Stimulated activated naive CD4-positive, alpha-beta T cell (primary cell): Measurements from ENCODE around the gene USP54.
"Not testable (repeated sequence)": the region's sequence is repeated elsewhere in the genome, so short reads cannot be mapped to it uniquely, and the experiment has no call there.

Experiments used
- DNase-seq, 6 experiments: peaks; one replicate each; lab custom pipeline; 2025; lab: John Stamatoyannopoulos, UW

The USP54 gene, protein sequence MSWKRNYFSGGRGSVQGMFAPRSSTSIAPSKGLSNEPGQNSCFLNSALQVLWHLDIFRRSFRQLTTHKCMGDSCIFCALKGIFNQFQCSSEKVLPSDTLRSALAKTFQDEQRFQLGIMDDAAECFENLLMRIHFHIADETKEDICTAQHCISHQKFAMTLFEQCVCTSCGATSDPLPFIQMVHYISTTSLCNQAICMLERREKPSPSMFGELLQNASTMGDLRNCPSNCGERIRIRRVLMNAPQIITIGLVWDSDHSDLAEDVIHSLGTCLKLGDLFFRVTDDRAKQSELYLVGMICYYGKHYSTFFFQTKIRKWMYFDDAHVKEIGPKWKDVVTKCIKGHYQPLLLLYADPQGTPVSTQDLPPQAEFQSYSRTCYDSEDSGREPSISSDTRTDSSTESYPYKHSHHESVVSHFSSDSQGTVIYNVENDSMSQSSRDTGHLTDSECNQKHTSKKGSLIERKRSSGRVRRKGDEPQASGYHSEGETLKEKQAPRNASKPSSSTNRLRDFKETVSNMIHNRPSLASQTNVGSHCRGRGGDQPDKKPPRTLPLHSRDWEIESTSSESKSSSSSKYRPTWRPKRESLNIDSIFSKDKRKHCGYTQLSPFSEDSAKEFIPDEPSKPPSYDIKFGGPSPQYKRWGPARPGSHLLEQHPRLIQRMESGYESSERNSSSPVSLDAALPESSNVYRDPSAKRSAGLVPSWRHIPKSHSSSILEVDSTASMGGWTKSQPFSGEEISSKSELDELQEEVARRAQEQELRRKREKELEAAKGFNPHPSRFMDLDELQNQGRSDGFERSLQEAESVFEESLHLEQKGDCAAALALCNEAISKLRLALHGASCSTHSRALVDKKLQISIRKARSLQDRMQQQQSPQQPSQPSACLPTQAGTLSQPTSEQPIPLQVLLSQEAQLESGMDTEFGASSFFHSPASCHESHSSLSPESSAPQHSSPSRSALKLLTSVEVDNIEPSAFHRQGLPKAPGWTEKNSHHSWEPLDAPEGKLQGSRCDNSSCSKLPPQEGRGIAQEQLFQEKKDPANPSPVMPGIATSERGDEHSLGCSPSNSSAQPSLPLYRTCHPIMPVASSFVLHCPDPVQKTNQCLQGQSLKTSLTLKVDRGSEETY (N-terminal part only)

DNA sequence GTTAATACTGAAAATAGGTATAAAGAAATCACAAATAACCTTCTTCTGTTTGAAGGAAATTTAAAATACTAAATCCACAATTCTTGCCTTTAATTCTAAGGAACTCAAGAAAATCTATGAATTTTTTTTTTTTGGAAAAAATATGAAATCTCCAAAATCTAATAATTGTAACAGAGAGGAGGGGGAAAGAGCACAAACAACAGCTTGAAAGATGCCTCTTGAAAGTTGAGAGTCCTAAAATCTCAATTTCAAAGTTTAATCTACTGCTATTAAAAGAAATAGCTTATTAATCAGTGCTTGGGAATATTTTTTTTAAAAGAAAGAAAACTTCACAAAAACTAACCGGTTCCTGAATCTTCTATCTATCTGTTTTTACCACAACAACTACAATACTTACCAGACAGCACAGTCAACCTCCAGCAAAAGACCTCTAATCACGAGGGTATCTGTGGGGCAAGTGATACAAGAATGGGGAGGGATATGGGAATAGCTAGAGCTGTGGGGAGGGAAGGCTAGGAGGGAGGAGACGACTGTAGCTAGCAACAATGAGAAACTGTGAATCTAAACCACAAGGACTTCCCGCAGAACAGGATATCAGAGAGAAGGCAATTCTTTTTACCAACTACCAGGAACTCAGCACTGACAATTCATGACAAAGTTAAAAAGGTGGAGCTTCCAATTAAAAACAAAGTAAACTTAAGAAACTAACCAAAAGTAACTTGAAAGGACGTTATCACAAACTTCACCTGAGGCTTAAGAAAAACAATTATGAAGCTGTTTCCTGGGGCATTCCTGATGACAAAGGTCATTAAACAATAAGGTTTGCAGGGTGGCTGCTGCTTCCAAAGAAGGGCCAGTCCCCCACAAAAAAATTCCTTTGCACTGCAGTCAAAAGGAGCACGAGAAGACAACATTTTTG lies at the start of gene USP54:
USP54 (minus strand) TSS at position 462 of the 919 bp plus-strand sequence. CDS start 15,684 bp downstream, outside the sequence.
- DNase-seq, result peak in 3 of 6 experiments; percentile 30 to 48 (median 31)

DNA sequence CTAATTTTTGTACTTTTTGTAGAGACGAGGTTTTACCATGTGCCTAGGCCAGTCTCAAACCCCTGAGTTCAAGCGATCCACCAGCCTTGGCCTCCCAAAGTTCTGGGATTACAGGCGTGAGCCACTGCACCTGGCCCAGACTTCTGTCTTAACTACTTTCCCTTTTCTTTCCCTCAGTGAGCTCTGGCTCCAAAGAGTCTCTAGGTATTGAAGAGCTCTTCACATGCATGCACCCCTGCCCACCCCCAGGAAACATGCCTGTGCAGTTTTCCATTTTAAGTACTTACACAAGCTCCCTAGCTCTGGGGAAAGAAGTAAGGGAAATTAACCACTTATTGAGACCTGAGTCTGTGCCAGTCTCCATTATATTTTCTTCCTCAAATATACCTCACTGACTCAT lies 48.1 kb upstream of the USP54 start:
- no peak for DNase-seq

DNA sequence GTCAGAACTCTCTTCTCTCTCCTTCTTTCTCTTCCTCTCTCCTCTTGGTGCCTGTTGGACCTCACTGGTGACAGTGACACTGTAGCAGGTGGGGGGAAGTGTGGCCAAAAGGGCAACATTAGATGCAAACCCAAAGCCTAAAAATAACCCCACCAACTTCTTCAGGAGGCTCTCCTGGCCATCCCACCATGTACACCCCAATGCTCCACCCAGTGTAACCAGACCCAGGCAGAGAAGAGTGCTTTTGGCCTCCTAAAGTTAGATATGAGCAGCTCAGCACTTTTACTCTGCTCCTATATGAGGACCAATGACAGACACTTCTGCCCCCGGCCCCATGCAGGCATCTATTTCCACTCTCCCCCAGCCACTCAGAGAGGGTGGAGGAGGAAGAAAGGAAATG lies 44.6 kb upstream of the USP54 start:
- no peak for DNase-seq

DNA sequence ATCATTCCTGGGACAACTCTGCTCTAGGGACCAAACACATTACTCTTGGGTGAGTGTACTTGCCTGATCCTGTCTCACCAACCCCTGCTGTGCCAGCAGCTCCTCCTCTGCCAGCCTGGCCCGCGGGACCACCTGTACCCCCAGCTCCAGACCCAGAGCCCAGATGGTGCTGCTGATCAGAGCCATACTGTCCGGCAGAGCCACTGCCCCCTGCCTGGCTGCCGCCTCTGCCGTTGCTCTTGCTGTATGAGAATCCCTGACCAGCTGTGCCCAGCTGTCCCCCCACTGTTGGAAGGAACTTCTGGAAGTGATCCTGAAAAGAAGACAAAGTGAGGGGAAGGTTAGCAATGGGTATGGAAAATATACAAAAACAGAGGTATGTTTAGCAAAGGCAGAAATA lies 43.3 kb upstream of the USP54 start:
- DNase-seq, result no peak

DNA sequence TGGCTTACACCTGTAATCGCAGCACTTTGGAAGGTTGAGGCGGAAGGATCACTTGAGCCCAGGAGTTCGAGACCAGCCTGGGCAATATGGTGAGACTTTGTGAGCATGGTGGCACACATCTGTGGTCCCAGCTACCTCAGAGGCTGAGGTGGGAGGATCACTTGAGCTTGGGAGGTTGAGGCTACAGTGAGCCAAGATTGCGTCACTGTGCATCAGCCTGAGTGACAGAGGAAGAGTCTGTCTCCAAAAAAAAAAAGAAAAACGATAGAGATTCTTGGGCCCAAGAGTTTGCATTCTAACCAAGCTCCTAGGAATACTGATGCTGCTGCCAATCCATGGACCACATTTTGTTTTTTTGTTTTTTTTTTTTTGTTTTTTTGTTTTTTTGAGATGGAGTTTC lies 38.0 kb upstream of the USP54 start:
- no peak for DNase-seq

DNA sequence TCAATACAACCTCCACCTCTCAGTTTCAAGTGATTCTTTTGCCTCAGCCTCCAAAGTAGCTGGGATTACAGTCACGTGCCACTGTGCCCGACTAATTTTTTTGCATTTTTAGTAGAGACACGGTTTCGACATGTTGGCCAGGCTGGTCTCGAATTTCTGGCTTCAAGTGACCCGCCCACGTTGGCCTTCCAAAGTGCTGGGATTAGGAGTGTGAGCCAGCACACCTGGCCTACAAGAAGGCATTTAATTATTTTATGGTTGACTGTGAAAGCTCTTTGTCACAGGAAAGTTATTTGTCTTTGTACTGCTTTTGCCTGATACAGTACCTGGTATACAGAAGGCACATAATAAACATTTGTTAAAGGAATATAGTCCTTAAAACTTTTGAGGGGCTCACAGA lies 37.3 kb upstream of the USP54 start:
- no peak for DNase-seq

DNA sequence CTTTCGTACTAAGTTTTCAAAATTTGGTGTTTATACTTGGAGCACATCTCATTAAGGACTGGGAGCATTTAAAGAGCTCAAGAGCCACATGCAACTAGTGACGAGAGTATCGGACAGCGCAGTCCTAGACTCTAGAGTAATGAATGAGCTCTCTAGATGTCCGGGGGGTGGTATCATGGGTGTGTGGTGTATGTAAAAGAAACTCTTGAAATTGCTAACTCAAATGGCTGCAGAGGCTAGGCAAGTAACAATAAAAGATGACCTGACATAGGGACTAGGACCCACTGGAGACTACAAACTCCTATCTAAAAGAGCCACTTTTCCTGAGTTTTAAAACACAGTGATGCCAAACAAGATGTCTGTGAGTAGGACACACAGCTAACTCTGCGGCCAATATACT lies 36.2 kb upstream of the USP54 start:
- no peak for DNase-seq

DNA sequence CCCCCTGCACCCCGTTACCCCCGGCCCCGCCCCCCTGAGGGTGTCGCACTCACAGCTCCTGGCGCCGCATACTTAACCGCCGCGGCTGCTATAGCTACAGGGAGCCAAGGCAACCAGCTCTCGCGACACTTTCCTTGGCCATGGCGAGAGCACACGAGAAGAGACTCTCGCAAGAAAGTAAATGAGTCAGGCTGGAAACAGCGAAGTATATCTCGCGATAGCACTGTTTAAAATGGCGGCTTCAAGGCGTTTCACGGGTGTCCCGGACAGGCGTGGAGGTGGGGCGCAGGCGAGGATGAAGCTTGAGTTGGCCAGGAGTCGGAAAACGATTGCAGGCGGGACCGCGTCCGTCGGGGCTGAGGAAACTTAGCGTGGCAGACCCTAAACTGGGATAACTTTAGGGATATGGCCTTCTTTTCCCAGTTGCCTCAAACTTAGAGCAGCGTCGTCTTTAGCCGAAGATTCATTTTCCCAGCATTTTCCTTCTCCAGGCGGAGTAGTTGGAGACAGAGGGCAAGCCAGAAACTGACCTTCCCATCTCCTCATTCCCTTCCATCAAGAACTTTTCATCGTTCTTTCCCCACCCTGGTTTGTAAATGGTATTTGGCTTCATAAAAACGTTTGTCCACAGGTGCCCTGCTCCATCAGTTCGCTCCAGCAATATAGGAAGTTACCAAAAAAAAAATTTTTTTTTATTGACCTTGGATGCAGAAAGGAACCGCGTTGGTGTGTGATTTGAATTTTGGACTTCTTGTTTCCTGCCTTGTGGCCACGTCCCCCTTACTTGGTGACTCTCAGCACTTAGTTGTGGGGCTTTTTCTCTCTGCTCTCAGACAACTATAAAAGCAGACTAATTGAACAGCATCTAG lies 35.0 kb upstream of the USP54 start:
- peak; percentile 84 to 94 (median 92) for DNase-seq

DNA sequence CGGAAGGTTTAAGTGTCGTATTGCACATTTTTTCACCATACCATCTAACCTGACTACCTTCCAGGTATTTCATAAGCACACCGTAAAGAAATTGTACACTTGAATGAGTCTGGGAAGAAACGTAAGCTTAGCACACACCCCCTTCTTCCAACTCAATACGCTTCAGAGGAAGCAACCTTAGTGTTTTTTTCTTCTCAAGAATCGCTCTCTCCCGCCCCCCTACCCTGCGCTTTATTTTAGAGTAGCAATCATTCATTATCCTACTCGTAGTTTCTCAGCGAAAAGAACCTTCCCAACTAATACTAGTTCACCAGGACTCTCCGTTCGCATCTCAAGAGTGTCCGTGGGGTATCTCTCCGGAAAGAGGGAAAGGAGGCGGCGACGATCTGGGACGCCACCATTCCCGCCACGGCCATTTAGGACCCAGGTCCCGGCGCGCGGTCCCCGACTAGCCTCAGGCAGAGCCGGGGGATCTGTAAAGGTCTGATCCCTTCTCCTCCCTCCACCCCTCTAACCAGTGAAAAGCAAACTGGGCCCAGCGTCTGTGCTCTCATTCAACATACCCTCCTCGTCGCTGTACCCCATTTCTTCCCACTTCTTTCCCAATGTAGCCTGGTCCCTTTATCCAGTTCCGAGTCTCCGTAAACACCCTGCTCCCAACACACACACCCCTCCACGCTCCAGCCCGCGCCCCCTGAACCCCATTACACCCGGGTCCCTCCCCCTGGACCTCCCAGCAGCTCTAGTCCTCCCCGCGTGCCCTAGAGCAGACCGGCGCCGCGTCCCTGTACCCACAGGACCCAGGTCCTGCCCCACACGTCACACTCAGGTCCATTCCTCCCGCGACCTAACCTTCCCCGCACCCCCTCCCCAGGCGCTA lies 34.1 kb upstream of the USP54 start:
- DNase-seq, result peak in 3 of 6 experiments; percentile 1 to 32 (median 8)

DNA sequence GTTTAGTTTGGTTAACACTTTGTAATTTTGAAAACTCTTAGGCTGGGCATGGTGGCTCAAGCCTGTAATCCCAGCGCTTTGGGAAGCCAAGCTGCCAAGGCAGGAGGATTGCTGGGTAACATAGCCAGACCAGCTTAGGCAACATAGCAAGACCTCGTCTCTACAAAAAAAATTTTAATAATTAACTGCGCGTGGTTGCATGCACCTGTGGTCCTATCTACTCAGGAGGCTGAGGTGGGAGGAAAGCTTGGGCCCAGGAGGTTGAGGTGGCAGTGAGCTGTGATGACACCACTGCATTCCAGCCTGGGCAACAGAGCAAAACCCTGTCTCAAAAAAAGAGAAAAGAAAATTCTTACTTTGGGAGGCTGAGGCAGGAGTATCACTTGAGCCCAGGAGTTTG lies 31.9 kb upstream of the USP54 start:
- no peak for DNase-seq

DNA sequence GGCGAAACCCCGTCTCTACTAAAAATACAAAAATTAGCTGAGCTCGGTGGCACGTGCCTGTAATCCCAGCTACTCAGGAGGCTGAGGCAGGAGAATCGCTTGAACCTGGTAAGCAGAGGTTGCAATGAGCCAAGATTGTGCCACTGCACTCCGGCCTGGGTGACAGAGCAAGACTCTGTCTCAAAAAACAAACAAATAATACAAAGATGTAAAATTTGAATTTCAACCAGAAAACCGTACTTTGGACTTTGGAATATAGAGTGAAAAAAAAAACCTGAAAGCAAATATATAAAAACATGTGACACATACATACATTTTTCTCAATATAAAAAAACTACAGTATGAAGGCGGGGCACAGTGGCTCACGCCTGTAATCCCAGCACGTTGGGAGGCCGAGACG lies 29.8 kb upstream of the USP54 start:
- DNase-seq, result not testable (repeated sequence)

DNA sequence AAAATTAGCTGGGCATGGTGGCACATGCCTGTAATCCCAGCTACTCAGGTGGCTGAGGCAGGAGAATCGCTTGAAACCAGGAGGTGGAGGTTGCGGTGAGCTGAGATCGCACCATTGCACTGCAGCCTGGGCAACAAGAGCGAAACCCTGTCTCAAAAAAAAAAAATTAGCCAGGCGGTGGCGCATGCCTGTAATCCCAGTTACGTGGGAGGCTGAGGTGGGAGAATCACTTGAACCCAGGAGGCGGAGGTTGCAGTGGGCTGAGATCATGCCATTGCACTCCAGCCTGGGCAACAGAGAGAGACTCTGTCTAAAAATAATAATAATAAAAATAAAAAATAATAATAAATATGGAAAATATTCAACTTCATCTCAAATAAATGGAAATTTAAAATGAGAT lies 26.0 kb upstream of the USP54 start:
- not testable (repeated sequence) for DNase-seq

DNA sequence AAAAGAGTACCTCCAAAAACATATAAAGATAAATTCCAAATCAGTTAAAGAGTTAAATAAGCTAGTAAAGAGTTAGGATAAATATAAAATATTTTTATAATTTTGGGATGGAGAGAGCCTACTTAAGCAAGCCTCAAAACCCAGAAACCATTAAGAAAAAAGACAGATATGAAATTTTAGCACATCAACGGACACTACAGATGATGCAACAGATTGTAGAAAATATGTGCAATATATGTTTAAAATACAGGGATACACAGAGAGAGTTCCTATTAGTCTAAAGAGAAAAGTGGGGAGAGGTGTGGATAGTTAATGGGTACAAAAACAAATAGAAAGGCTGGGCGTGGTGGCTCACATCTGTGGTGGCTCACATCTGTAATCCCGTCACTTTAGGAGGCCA lies 23.6 kb upstream of the USP54 start:
- no peak for DNase-seq

DNA sequence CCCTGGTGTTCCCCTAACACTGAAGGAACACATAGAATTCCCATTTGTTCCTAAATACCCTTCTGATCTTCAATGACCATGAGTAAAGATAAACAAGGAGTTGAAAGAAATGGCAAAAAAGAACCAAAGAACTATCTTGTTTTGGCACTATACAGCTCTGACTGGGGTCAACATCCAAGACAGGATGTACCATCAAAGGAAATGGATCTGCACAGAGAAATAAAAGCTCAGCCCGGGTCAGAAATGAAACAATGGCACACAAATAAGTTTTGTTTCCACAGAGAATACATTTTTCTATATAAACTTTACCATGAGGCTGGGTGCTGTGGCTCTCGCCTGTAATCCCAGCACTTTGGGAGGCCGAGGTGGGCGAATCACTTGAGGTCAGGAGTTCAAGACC lies 18.0 kb upstream of the USP54 start:
- DNase-seq, result no peak

DNA sequence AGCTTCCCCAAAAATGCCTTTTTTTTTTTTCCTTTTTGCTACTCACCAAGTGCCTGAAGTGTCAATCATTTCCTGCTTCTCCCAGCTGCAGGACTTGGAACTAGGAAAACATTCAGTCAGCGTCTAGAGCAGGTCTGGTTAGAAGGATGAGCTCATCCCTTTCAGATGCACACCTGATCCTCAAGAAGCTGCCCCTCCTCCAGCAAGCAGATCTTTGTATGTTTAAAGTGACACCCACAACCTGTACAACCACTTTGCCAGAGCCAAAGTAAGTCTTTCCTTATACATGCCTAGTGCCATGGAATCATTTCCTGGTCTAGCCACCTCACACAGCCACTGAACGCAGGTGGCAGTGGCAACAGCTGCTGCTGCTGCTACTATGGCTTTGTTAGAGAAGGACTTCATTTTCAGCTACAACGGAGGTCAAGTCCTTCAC lies 10.4 kb upstream of the USP54 start:
- DNase-seq, result no peak

DNA sequence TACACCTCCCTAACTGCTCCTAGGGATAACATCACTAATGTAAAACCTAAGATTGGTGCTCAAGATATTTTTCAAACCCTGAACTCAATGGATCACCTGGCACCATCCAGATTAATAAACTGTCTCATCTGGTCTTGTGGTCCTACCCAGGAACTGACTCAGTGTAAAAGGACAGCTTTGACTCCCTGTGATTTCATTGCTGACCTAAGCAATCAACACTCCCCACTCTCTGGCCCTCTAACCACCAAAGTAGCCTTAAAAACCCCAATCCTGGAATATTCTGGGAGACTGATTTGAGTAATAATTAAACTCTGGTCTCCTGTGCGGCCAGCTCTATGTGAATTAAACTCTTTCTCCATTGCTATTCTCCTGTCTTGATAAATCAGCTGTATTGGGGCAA lies 6.2 kb upstream of the USP54 start:
- no peak for DNase-seq

DNA sequence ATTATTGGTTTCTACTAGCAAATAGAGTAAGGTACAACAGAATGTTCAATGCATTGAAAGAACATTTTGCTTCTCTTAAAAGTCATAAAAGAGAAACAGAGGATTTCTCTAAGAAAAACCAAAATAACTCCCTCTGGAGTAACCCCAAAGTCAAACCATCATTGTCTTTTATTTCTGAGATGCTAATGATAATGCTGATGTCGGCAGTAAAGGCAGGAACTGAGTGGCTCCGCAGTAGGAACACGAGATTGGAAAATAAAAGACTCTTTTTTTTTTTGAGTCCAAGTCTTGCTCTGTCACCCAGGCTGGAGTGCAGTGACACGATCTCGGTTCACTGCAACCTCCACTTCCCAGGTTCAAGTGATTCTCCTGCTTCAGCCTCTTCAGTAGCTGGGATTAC lies 2.7 kb upstream of the USP54 start:
- DNase-seq, result no peak

DNA sequence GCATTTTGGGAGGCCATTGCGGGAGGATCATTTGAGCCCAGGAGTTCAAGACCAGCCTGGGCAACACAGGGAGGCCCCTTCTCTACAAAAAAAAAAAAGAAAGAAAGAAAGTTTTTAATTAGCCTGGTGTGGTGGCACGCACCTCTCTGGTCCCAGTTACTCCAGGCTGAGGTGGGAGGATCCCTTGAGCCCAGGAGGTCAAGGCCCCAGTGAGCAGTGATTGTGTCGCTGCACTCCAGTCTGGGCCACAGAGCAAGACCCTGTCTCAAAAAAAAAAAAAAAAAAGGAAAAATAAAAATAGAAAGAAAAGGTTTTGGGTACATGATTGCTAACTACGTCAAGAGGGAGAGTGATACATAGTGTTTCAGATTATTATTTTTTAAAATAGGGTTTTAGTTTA lies 2.0 kb upstream of the USP54 start:
- no peak for DNase-seq

DNA sequence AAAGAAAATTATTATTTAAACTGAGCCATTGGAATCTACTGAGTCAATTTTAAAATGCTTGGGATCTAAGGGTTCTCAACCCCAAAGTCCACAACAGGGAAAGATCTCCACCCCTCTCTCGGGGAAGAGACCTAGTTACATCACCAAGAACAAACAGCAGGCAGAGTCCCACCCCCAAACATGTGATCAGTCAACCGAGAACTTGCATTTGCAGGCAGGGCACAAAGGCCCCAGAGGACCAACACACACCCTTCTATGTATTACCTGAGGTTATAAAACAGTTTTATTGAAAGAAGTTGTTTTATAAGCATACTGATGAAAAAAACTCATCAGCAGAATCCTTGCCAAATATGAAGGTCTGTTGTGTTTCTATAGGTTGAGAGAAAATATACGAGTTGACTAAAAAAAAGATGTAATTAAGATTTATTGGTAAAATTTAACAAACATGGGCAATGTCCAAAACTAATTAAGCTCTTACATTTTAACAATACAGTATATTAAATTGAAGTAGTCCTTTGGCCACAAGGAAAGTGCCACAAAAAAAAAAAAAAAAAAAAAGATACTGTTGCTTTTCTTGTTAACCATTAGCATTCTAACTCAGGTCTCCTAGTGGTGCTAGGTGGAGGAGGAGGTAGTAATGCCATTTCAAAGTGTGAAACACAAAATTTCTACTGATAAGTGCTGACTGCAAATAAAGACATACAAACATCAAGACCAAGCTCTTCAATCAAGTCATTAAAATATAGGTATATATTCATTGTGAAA lies 975 bp upstream of the USP54 start:
- DNase-seq, result peak in 2 of 6 experiments; percentile 3 to 7
